GM12878 (cell line): ENCODE data around the gene BMP2K. TPM values are rescaled to one million over a fixed set of nuclear protein-coding genes. Genes with fewer than 3 reads are reported as not detected.

ENCODE experiments used
- BACH1 ChIP-seq: fragments of 450-650 bp; IDR thresholded peaks from 2 replicates; pipeline ENCODE4 v1.6.1; 2017; ENCODE audit warnings: mild to moderate bottlenecking, borderline replicate concordance
- BRCA1 ChIP-seq: IDR thresholded peaks from 2 replicates; pipeline ENCODE4 v1.6.1; 2011; ENCODE audit warnings: low read depth, low read length, improper control_type of control experiment
- CBFB ChIP-seq: IDR thresholded peaks from 2 replicates; pipeline ENCODE4 v1.6.1; 2016; ENCODE audit warnings: antibody characterized with exemption, low read depth
- ESRRA ChIP-seq: IDR thresholded peaks from 2 replicates; pipeline ENCODE4 v1.6.1; 2012; ENCODE audit warnings: mild to moderate bottlenecking, low read length, improper control_type of control experiment
- GABPA ChIP-seq: IDR thresholded peaks from 2 replicates; pipeline ENCODE4 v1.6.1; 2014; ENCODE audit warnings: antibody characterized with exemption, low read depth, mild to moderate bottlenecking, inconsistent platforms
- GATAD2B ChIP-seq: fragments of 450-650 bp; conservative IDR thresholded peaks from 2 replicates; pipeline ENCODE4 v1.6.1; 2017; ENCODE audit warnings: low read depth, mild to moderate bottlenecking, moderate library complexity
- HDAC2 ChIP-seq: fragments of 200-600 bp; sonication (generic); IDR thresholded peaks from 2 replicates; pipeline ENCODE4 v1.6.1; 2017
- IKZF1 ChIP-seq: fragments of 450-650 bp; conservative IDR thresholded peaks from 2 replicates; pipeline ENCODE4 v1.6.1; 2017; ENCODE audit warnings: antibody characterized with exemption, mild to moderate bottlenecking
- JUNB ChIP-seq: IDR thresholded peaks from 2 replicates; pipeline ENCODE4 v1.6.1; 2016; ENCODE audit warnings: antibody characterized with exemption, mild to moderate bottlenecking
- NR2C1 ChIP-seq: fragments of 450-650 bp; IDR thresholded peaks from 2 replicates; pipeline ENCODE4 v1.6.1; 2017; ENCODE audit warnings: antibody characterized with exemption, mild to moderate bottlenecking, moderate library complexity
- PAX5 ChIP-seq: IDR thresholded peaks from 2 replicates; pipeline ENCODE4 v1.6.1; 2011; ENCODE audit warnings: low read depth, low read length, borderline replicate concordance
- PRDM15 ChIP-seq: fragments of 450-650 bp; formaldehyde crosslinking; IDR thresholded peaks from 2 replicates; pipeline ENCODE4 v1.4.0; 2020; ENCODE audit warnings: mild to moderate bottlenecking, moderate library complexity
- RBBP5 ChIP-seq: fragments of 200-600 bp; sonication (generic); conservative IDR thresholded peaks from 2 replicates; pipeline ENCODE4 v1.6.1; 2016
- REST ChIP-seq: IDR thresholded peaks from 2 replicates; pipeline ENCODE4 v1.6.1; 2012; ENCODE audit warnings: mild to moderate bottlenecking, low read depth, low read length
- SREBF2 ChIP-seq: IDR thresholded peaks from 2 replicates; pipeline ENCODE4 v1.6.1; 2012; ENCODE audit warnings: mild to moderate bottlenecking, low read length
- SRF ChIP-seq, 2 experiments: IDR thresholded peaks; 2 replicates each; pipeline ENCODE4 v1.6.1; 2011; ENCODE audit warnings: low read depth in 2 of 2, low read length in 2 of 2, mild to moderate bottlenecking in 1 of 2, moderate library complexity in 1 of 2
- TCF3 ChIP-seq: IDR thresholded peaks from 2 replicates; pipeline ENCODE4 v1.6.1; 2012; ENCODE audit warnings: low read depth, mild to moderate bottlenecking, low read length, borderline replicate concordance; ENCODE audit not compliant: insufficient read depth
- WRNIP1 ChIP-seq: IDR thresholded peaks from 2 replicates; pipeline ENCODE4 v1.6.1; 2011; ENCODE audit warnings: low read depth, low read length, improper control_type of control experiment, borderline replicate concordance
- ZNF384 ChIP-seq: IDR thresholded peaks from 2 replicates; pipeline ENCODE4 v1.6.1; 2012; ENCODE audit warnings: low read depth, mild to moderate bottlenecking, low read length, improper control_type of control experiment, borderline replicate concordance
- ZNF592 ChIP-seq: fragments of 450-650 bp; IDR thresholded peaks from 2 replicates; pipeline ENCODE4 v1.6.1; 2017; ENCODE audit warnings: mild to moderate bottlenecking, moderate library complexity
- polyA plus RNA-seq, 11 experiments: library from polyadenylated mRNA; depleted of rRNA in 4 of 11; unstranded in 6 of 11; stranded (reverse) in 5 of 11; fragments of >200 nt; fragmentation: Nextera tagmentation in 4 of 11; fragmentation: Illumina TruSeq in 1 of 11; extraction: Ambion mirVana in 4 of 11; extraction: Trizol in 1 of 11; gene quantifications; 1 replicate in 1 of 11; 2 replicates in 10 of 11; pipeline versions ENCODE4 v1.2.1 to v1.2.3, GENCODE V29; 2011 to 2016; ENCODE audit warnings: inconsistent platforms in 2 of 11, missing spikeins in 2 of 11, low read depth in 1 of 11
- total RNA-seq, 4 experiments: library from RNA; depleted of rRNA in 3 of 4; stranded (reverse); fragments of >200 nt in 3 of 4; fragmentation: Illumina TruSeq in 1 of 4; extraction: Trizol in 1 of 4; gene quantifications; 2 replicates each; pipeline versions ENCODE4 v1.2.1 to v1.2.3, GENCODE V29; 2013 to 2021

BMP2K gene
- total and polyA plus RNA-seq, 10 of the 15 experiments (the other 5 are each of a cell fraction or from before 2014, with no cell fraction given) = 3.3 to 84.6 (median 24.8) TPM

GRCh38 chr4:78938868-78939666, 162.9 kb downstream of the BMP2K start, which contains the start of gene PAQR3 (continued):
- TF ChIP-seq REST = no peak
- TF ChIP-seq JUNB = no peak
- no peak for TF ChIP-seq PRDM15 (CRISPR knock-in tag)
- TF ChIP-seq GATAD2B = peak; percentile 88
- TF ChIP-seq IKZF1 = peak; percentile 86
- no peak for TF ChIP-seq SREBF2
- TF ChIP-seq ZNF384 = no peak
- 0 out of 2 replicates have a peak, but pooled peaks have one; percentile 15 for TF ChIP-seq PAX5
- no peak for TF ChIP-seq WRNIP1
- no peak for TF ChIP-seq HDAC2
- no peak for TF ChIP-seq TCF3
- TF ChIP-seq RBBP5 = no peak
- peak; percentile 28; the same call in 1 of the 2 replicates for TF ChIP-seq NR2C1
- TF ChIP-seq BACH1 = peak; percentile 83
- no peak for TF ChIP-seq ESRRA
- no peak for TF ChIP-seq GABPA
- no peak for TF ChIP-seq ZNF592
- no peak for TF ChIP-seq BRCA1
- TF ChIP-seq SRF (IDR thresholded peaks at IDR 0.05; ENCODE audit: low read depth in 2 of 2, low read length in 2 of 2) = 0 out of 4 replicates have a peak, but pooled peaks of 1 of the 2 experiments have one; percentile 34
- no peak for TF ChIP-seq CBFB
